HG02642 (cell line): ENCODE measurements around the gene CES3.
"Not testable (repeated sequence)": the region's sequence is repeated elsewhere in the genome, so short reads cannot be mapped to it uniquely, and the experiment has no call there.

Experiments used
- ATAC-seq: cut with Tn5 transposase; IDR thresholded peaks from one replicate; pipeline ENCODE4 v1.9.1; 2021; ENCODE audit warnings: mild to moderate bottlenecking; ENCODE audit not compliant: unreplicated experiment, poor library complexity

The CES3 gene

DNA sequence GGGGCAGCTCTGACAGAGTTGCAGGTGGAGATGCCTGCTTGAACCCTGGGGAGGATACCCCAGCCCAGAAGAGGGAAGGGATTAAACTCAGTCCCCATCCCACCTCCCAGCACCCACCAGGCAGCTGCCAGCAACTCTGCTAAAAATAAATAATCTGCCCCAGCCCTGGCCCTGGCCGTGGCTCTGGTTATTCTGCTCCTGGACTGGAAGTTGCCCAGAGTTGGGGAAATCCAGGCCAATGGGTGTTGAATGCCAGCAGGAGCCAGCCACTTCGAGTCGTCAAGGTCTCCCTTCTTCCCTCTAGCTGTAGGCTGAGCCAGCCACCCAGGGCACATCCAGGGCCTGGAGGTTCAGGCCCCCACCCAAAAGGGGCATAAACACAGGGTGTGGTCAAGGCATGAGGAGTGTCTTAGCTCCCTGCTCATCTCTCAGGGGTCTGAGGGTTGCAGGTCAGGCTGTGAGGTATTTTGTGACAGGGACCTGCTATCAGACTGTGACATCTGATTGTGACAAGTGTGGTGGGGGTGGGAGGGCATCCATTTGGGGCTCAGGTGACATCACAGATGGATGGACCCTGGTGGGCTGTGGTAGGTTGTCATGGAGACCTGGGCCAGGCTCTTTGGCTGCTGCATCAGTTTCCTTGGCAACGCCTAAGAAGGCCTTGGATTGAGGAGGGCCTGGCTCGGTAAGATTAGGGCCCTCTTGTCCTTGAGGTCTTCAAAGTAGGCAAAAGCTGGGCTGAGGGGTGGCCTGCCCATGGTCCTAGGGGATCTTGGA is 34.7 kb upstream of the CES3 start:
- ATAC-seq, result no peak

DNA sequence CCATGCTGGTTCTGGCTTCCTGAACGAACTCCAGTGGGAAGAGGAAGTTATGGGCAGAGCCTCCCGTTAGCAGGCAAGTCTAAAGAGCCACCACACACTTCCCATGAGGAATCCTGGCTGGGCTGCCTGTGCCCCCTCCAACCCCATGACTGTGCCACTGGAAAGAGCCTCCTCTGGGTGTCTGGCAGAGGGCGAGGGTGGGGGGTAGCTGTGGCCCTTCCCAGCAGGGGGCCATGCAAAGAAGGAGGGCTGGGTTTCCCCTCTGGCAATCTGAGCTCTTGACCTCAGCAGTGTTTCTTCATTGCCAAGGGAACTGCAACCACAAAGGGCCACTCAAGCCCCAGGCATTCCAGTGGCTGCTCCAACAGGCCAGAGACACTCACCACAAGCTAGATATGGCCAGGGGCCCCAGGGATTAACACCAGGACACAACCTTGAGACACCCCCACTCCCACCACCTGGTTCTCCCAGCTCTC is 34.1 kb upstream of the CES3 start:
- ATAC-seq, result no peak

DNA sequence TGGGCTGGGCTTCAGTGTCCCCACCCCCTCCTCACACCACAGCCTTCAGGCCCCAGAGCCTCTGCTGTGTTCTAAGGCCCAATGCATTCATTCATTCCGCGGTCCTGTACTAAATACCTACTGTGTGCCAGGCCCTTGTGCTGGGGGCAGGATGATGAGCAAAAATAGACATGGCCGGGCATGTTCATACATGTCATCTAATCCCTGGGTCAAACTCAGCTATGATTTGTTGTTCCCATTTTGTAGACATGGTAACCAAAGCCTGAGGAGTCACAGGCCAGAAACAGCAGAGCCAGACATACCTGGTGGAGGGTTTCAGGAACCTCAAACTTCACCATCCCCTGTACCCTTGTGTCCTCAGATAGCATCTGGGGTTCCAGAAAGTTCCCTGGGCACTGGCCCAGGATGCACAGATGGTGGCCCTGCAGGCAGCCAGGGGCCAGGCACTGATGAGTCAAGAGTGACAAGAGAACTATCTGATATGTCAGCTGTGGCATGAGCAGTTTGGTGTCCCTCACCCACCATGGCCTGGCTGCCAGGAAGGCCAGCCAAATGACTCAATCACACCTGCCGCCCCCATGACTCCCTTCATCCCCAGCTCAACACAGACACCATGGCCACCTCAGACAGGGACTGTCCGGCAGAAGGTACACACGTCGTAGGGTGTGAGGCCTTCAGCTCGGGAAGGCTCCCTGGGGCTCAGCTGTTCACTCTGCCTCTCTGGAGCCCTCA is 33.0 kb upstream of the CES3 start:
- ATAC-seq, result no peak

DNA sequence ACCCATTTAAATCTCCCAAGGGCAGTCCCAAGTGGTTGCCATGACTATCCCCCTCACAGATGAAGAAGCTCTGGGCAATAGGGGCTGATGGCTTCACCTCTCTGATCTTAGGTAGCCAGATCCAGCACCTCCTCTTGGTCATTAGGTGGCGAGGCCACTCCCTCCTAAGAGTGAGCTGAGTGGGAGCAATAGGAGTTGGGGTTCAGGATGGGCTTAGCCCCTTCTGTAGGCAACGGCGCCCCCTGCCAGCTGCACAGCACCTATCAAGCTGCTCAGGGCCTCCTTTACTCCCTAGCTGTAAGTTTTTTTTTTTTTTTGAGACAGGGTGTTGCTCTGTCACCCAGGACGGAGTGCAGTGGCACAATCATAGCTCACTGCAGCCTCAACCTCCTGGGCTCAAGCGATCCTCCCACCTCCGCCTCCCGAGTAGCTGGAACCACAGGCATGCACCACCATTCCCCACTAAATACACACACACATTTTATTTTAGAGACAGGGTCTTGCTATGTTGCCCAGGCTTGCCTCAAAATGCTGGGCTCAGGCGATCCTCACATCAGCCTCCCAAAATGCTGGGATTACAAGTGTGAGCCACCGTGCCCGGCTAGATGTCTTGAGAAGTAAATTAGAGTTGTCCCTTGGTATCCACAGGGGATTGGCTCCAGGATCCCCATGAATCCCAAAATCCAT is 32.2 kb upstream of the CES3 start:
- no peak for ATAC-seq

DNA sequence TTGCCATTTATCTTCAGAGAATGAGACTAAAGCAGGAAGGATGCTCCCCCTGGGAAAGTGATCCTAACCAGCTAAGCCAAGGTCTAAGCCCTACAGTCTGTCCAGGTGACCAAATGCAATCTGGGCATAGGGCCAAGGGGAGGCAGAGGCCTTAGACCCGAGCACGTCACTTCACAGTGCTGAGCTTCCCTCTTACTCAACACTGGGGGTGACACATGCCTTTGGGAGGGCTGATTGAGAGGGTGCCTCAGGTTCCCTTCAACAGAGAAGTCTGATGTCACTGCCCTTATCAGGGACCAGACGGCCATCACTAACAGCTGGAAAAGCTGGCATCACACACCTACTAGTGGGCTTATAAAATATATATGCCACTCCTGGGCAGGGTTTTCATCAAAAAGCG is 30.9 kb upstream of the CES3 start:
- ATAC-seq, result no peak

DNA sequence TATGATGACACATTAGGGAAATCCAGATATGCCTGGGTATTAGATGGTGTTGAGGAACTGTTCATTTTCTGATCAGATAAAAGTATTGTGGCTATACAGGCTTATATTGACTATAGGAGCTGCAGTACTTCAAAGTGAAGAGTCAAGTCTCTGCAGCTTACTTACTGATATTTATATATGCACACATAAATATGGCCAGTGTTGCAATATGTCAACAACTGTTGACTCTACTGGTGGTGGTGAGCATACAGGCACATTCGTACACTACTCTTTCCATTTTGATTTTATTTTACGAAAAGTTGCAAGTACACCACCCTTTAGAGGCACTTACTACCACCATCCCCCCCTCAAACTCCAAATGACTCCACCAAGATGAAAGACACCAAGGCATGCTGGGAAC is 29.4 kb upstream of the CES3 start:
- ATAC-seq, result no peak

DNA sequence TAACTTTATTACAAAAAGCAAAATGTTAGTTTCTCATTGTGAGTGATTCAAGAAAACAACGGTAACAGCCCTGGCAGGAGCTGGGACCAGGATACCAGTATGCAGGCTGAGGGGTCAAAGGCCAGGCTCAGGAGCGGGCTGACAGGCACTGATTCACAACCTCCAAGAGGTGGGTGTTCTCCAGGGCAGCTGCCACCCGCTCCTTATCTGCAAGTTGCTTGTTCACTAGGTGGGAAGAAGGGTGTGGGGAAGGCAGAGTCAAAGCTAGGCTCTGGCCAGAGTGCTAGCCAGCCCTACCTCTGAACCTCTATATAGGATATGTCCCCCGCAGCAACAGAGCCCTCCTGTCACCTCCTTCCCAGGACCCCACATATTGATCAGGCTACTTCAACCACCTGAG is 29.0 kb upstream of the CES3 start:
- ATAC-seq, result no peak

DNA sequence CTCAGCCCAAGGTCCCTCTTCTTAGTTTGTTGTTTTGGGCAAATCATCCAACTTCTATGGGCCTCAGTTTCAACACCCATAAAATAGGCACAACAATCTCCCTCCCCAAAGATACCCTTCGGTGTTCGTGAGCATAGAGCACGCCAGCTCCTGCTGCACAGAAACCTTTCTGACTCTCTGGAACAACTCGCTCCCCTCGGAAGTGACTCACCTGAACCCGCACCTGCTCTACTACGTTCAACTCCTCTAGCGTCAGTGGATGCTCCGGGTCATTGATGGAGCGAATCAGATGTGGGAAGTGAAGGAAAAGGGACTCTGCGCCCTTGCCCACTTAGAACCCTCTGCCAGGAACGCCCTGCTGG is 27.3 kb upstream of the CES3 start:
- no peak for ATAC-seq

DNA sequence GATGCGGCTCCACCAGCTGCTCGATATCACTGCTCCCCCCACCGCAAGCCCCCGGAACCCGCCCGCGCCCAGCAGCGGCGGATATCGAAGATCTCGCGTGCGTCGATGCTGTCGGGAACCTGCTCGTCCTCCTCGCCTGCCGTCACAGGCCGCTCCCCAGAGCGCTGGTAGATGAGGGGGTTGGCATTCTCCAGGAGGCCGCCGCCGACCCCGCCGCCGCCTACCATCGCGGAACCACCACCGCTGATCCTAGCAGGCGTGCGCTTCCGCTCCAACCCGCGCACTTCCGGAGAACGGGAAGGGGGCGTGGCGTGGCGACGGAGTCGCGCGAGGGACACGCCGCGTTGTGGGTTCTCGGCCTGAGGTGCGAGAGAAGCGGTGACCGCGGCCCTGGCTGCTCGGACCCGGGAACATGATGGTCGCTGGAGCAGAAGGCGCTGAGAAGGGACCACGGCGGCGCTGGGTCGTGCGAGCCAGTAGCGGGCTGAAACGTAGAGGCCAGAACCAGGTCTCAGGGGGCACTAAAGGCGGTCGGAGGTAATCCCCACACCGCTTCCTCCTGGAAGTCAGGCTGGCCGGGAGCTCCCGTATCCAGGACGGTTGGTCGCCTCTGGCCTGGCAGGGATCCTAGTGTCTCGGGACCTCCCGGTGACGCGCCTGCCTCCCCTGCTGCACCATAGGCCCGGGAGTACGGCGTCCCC is 26.8 kb upstream of the CES3 start, which contains the start of gene CIAO2B:
TSS of gene CIAO2B (minus strand) at position 265 of the 701 bp plus-strand sequence. CDS start at position 227, 38 bp downstream.
- ATAC-seq, result peak; percentile 84

DNA sequence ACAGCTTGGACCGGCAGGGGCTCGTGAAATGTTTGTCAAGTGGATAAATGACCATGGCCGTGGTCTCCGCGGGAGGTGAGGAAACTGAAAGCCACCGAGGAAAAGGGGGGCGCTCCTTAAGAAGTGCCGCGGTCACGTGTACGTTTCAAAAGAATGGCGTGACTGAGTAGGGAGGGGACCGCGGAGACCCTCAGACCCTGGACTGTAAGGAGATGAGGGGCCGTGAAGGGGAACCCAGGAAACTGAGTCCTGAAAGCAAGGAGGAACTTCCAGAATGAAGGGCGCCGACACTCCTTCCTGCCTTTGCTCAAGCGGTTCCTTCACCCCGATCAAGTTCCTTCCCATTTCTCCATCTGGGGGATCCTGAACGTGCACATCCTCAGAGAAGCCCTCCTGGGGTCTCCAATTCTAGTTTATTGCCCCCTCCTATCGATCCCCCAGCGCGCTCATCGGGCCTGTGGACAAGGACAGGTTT is 26.2 kb upstream of the CES3 start:
- ATAC-seq, result not testable (repeated sequence)

DNA sequence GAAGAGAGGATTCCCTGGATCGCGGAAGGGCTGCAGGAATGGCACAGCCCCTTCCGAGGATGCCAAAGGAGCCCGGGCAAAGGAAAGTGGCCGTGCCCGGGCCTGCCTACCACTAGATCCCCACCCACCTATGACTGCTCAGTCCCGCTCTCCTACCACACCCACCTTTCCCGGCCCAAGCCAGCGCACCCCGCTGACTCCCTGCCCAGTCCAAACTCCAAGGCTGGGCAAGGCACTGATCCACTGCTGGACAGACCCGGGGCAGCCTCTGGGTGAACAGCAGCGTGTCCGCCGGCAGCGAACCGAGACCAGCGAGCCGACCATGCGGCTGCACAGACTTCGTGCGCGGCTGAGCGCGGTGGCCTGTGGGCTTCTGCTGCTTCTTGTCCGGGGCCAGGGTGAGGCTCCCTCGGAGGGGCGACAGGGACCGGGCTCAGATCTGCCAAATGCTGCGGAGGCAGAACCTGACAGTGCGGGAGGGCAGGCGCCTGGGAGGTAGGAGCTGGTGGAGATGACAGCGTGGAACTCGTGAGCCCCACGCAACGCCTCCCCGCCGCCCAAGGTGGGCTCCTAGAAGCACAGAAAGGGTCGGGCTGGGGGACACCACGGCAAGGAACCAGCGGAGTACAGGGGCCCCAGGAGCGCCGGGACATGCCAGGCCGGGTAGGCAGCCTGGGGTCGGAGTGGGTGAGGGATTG is 25.6 kb upstream of the CES3 start, which contains the start of gene CES2:
TSS of gene CES2 (plus strand) at position 203 of the 698 bp plus-strand sequence. CDS start at position 323, 120 bp downstream.
- no peak for ATAC-seq

DNA sequence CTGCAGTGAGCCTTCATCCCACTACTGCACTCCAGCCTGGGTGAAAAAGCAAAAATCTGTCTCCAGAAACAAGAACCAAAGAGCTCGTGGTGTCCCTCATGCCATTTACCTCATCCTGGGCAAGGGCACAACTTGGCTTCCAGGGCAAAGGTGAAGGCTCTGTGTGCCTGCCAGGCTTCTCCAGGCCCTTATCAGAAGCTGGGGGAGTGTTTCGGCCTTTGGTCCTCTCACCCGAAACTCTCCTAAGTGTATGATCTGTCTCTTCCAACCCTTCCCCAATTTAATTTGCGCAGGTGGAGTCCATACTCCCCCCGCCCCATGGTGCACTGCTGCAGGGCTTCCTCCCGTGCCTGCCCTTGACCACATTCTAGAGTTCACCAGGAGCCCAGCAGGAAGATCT is 24.6 kb upstream of the CES3 start:
- ATAC-seq, result no peak

DNA sequence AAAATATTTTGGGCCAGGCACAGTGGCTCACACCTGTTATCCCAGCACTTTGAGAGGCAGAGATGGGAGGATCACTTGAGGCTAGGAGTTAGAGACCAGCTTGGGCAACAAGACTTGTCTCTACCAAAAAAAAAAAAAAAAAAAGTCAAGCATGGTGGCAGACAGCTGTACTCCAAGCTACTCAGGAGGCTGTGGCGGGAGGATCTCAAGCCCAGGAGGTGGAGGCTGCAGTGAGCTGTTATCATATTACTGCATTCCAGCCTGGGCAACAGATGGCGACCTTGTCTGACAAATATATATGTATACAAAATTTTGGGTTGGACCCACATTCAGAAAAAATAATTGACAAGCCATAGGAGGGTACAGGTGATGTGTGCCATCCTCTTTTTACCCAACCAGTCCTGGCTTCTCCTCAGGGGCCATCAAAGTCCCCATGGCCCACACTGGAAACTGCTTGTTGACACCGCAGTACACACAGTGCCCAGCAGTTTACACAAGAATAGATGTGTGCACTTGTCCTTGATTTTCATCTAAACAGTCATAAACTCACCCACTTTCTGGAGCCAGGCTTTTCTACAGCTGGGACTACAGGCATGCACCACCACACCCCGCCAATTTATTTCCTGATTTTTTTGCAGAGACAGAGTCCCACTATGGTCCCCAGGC is 24.0 kb upstream of the CES3 start:
- no peak for ATAC-seq

DNA sequence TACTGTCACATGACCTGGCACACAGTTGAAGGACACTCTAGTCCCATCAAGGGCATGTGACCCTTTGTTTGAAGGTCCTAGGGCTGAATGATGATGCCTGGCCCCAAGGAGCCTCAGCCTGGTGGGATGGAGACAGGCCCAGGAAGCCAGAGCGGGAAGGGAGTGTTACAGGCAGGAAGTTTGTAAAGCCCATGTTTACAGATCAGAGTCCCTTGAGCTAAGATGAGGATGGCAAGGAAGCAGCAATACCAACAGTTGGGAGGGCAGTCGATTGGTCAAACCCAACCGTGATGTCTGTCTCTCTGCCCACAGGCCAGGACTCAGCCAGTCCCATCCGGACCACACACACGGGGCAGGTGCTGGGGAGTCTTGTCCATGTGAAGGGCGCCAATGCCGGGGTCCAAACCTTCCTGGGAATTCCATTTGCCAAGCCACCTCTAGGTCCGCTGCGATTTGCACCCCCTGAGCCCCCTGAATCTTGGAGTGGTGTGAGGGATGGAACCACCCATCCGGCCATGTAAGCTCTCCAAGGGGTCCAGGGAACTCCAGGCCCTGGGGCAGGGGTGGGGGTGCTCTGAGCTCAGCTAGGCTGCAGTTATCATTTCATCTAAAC is 23.2 kb upstream of the CES3 start:
- ATAC-seq, result no peak

DNA sequence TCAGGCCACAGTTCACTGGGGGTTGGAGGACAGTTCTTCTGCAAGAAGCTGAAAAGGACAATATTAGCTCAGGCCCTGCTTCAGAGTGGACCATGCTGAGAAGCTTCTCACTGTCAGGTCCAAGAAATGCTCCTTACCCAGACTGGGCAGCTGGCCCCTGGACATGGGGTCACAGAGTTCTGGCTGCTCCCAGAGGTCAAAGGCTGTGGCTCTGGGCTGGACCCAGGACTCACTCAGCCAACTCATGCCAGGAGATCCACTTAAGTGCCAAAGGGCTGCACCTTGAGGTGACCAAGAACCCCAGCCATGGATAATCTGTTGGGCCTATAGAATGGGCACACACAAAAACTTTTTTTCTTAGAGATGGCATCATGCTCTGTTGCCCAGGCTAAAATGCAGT is 21.7 kb upstream of the CES3 start:
- ATAC-seq, result no peak

DNA sequence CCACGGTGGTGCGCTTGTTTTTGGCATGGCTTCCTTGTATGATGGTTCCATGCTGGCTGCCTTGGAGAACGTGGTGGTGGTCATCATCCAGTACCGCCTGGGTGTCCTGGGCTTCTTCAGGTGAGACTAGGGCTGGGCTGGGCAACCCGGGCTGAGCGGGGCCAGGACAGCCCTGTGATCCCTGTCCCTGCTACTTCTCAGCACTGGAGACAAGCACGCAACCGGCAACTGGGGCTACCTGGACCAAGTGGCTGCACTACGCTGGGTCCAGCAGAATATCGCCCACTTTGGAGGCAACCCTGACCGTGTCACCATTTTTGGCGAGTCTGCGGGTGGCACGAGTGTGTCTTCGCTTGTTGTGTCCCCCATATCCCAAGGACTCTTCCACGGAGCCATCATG is 20.8 kb upstream of the CES3 start:
- ATAC-seq, result no peak

DNA sequence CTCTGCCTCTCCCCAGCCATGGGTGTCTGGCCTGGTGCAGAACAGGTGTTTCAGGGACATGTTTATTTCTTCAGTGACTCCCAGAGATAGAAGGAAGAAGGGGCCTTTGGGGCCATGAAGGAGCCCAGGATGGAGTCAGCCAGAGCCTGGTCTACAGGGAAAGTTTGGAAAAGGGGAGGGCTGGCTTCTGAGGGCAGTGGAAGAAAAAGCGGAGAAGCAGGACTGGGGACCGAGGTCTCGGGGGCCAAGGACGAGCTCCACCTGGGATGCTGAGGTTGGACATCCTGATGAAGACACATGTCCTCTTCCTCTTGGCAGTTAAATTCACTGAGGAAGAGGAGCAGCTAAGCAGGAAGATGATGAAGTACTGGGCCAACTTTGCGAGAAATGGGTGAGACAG is 18.1 kb upstream of the CES3 start:
- no peak for ATAC-seq

DNA sequence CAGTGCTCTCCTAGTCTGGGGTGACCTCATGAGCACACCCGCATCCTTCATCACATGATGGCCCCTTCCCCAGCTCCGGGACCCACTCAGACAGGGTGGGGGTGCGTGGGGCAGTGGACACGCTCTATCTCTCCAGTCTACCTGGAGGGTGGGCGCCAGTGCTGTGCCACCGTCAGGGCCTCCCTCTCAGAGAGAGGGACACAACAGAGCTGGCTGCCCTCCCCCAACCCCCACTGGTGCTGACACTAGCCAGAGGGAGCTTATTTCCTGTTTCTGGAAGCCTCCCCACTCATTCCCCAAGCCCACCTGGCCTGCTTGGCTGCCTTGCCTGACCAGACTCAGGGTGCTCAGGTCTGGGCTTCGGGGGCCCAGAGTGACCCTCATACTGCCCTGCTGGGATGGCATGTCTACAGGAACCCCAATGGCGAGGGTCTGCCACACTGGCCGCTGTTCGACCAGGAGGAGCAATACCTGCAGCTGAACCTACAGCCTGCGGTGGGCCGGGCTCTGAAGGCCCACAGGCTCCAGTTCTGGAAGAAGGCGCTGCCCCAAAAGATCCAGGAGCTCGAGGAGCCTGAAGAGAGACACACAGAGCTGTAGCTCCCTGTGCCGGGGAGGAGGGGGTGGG is 17.5 kb upstream of the CES3 start:
- ATAC-seq, result no peak
